ENCODE data around the gene PTPN13.

Gene PTPN13

DNA sequence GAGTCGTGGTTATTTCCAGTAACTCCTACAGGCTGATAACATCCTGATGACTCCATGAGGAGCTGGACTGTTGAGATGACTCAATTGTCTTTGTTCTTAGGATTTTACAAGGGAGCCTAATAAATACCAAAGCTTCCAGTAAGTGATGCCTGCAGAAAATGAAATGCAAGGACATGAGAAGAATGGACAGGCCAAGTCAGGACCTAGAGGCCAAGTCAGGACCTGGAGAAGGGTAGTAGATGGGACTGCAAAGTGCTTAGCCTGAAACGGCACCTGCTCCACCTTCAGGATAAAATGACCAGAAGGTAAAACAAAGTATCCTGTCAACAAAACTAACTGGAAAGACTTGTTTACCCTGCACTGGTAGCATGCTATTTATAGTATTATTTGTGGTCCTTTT, 261.5 kb downstream of the PTPN13 start:
- no peak for DNase-seq

DNA sequence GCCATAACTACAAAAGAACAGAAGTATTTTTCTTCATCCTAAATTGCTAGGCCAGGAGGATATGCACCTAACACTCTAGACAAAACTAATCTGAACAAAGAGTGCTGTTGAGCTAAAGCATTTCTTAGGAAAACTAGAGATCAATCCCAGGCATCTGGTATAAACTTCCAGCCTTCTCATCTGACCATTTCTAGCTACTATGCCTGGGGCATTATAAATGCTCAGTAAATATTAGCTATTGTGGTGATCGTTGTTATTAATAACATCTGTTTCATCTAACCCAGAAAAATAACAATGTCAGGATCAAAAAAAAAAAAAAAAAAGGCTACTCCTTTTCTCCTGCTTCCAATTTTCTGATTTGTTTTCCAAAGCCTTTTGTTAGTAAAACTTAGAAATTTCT, 262.8 kb downstream of the PTPN13 start:
- DNase-seq = no peak

DNA sequence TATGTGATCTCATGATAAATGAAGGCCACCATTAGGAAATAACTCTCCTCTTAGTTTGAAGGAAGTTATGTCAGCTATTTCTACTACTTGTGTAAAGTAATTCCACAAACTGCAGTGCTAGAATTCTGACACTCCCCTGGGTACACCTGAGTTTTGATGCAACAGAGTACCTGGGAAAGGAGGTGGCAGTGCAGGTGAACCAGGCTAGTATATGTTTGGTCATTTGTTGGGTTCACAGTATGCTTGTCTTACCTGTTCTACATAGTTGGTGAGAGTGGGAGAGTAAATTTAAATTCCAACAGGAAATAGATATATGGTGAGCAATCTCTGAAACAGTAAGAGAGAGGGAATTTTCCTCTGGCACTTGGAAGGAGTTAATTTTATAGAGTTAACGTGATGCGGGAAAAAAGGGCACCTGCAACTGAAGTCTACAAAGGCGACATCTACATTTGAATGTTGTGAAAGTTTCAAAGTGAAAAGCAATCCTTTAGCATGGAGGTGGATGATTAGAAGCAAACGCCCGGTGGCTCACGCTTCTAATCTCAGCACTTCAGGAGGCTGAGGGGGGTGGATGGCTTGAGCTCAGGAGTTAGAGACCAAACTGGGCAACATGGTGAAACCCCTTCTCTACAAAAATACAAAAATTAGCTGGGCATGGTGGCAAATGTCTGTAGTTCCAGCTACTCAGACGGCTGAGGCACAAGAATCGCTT, 263.4 kb downstream of the PTPN13 start:
- DNase-seq = no peak
